SK-N-SH (cell line): ENCODE measurements around the gene EVA1B. TPM values are rescaled to one million over a fixed set of nuclear protein-coding genes. Genes with fewer than 3 reads are reported as not detected.

Source experiments
- CTCF ChIA-PET: fragments of 300-600, 350-600 bp; formaldehyde crosslinking; extraction: SDS; loops from one replicate; lab custom pipeline; 2021; lab: Yijun Ruan, JAX
- POLR2A ChIA-PET: fragments of 350-600 bp; sonication (Branson Sonifier 250); formaldehyde crosslinking; extraction: SDS; loops from one replicate; lab custom pipeline; 2020; ENCODE audit warnings: antibody characterized with exemption, inconsistent platforms; lab: Yijun Ruan, JAX
- DNase-seq: peaks from one replicate; pipeline ENCODE4 v3.0.0; 2012
- H2AFZ ChIP-seq: fragments of 200-600 bp; sonication (generic); 2 replicates; pipeline ENCODE4 v1.8.1; 2016; ENCODE audit warnings: antibody characterized with exemption, mild to moderate bottlenecking, low read depth
- H3F3A ChIP-seq: fragments of 200-600 bp; sonication (generic); replicated peaks from 2 replicates; pipeline ENCODE3; 2016; ENCODE audit warnings: antibody characterized with exemption, mild to moderate bottlenecking; ENCODE audit not compliant: insufficient read depth
- H3K27ac ChIP-seq, 2 experiments: fragments of 200-500 bp in 1 of 2; fragments of 200-600 bp in 1 of 2; sonication (Bioruptor generic) in 1 of 2; sonication (generic), shearing (Covaris generic) in 1 of 2; 2 replicates each; pipeline versions ENCODE4 v1.5.1 to v1.6.1; 2014 to 2016; ENCODE audit warnings: low read depth in 2 of 2, inconsistent platforms in 1 of 2, low read length in 1 of 2, mild to moderate bottlenecking in 1 of 2, mixed read lengths in 1 of 2
- H3K27me3 ChIP-seq: fragments of 200-600 bp; sonication (generic), shearing (Covaris generic); 2 replicates; pipeline ENCODE4 v1.6.1; 2016; ENCODE audit warnings: mixed run types; ENCODE audit not compliant: insufficient read depth
- H3K36me3 ChIP-seq, 2 experiments: fragments of 200-500 bp in 1 of 2; fragments of 200-600 bp in 1 of 2; sonication (Bioruptor generic) in 1 of 2; sonication (generic) in 1 of 2; replicated peaks in 1 of 2; 2 replicates each; pipeline versions ENCODE3 to v1.5.1; 2014 to 2016; ENCODE audit warnings: low read length in 1 of 2, mild to moderate bottlenecking in 1 of 2; ENCODE audit not compliant: insufficient read depth in 2 of 2, control insufficient read depth in 1 of 2
- H3K4me1 ChIP-seq, 2 experiments: fragments of 200-500 bp in 1 of 2; fragments of 200-600 bp in 1 of 2; sonication (Bioruptor generic) in 1 of 2; sonication (generic), shearing (Covaris generic) in 1 of 2; 2 replicates each; pipeline versions ENCODE4 v1.5.1 to v1.6.1; 2014 to 2016; ENCODE audit warnings: low read depth in 1 of 2, low read length in 1 of 2, mixed run types in 1 of 2; ENCODE audit not compliant: insufficient read depth in 2 of 2, control insufficient read depth in 1 of 2
- H3K4me2 ChIP-seq: fragments of 200-600 bp; sonication (generic), shearing (Covaris generic); 2 replicates; pipeline ENCODE4 v1.6.1; 2017; ENCODE audit warnings: mixed run types
- H3K4me3 ChIP-seq, 2 experiments: fragments of 200-500 bp in 1 of 2; fragments of 200-600 bp in 1 of 2; sonication (Bioruptor generic) in 1 of 2; sonication (generic), shearing (Covaris generic) in 1 of 2; 2 replicates each; pipeline versions ENCODE4 v1.5.1 to v1.8.1; 2014 to 2016; ENCODE audit warnings: low read depth in 2 of 2, inconsistent platforms in 1 of 2, low read length in 1 of 2, mild to moderate bottlenecking in 1 of 2, mixed read lengths in 1 of 2, moderate library complexity in 1 of 2
- H3K79me2 ChIP-seq: fragments of 200-600 bp; sonication (generic); 2 replicates; pipeline ENCODE4 v1.8.1; 2017; ENCODE audit warnings: mild to moderate bottlenecking; ENCODE audit not compliant: insufficient read depth
- H3K9ac ChIP-seq: fragments of 200-600 bp; sonication (generic); 2 replicates; pipeline ENCODE4 v1.6.1; 2017; ENCODE audit warnings: mixed run types
- H3K9me2 ChIP-seq: fragments of 200-600 bp; sonication (generic); 2 replicates; pipeline ENCODE4 v1.6.1; 2017; ENCODE audit warnings: mixed run types
- H3K9me3 ChIP-seq: fragments of 200-600 bp; sonication (generic); 2 replicates; pipeline ENCODE4 v1.6.1; 2017; ENCODE audit warnings: mixed run types, mild to moderate bottlenecking, moderate library complexity
- H4K20me1 ChIP-seq: fragments of 200-600 bp; sonication (generic); 2 replicates; pipeline ENCODE4 v1.6.1; 2017; ENCODE audit warnings: mild to moderate bottlenecking, mixed run types; ENCODE audit not compliant: insufficient read depth
- CHD2 ChIP-seq: fragments of 150-350 bp; IDR thresholded peaks from 2 replicates; pipeline ENCODE4 v1.6.1; 2018; ENCODE audit warnings: low read length; ENCODE audit not compliant: partially characterized antibody
- FOSL2 ChIP-seq: IDR thresholded peaks from 2 replicates; pipeline ENCODE4 v1.4.0; 2012; ENCODE audit warnings: low read depth, mild to moderate bottlenecking, moderate library complexity, borderline replicate concordance
- FOXJ3 ChIP-seq: sonication (generic); formaldehyde crosslinking; IDR thresholded peaks from 2 replicates; pipeline ENCODE4 v1.5.1; 2020; ENCODE audit warnings: mild to moderate bottlenecking, missing genetic modification reagents
- FOXM1 ChIP-seq: IDR thresholded peaks from 2 replicates; pipeline ENCODE4 v1.4.0; 2012; ENCODE audit warnings: low read depth, mild to moderate bottlenecking
- JUND ChIP-seq: IDR thresholded peaks from 2 replicates; pipeline ENCODE4 v1.4.0; 2012
- MXI1 ChIP-seq: IDR thresholded peaks from 2 replicates; pipeline ENCODE4 v1.6.1; 2012; ENCODE audit warnings: mild to moderate bottlenecking, low read depth, low read length, improper control_type of control experiment
- NFIC ChIP-seq: IDR thresholded peaks from 2 replicates; pipeline ENCODE4 v1.4.0; 2012; ENCODE audit warnings: borderline replicate concordance
- NRF1 ChIP-seq: IDR thresholded peaks from 2 replicates; pipeline ENCODE4 v1.6.1; 2012; ENCODE audit warnings: low read depth, mild to moderate bottlenecking, low read length
- POLR2AphosphoS5 ChIP-seq: IDR thresholded peaks from 2 replicates; pipeline ENCODE4 v1.6.1; 2012; ENCODE audit warnings: low read depth, low read length
- RAD21 ChIP-seq: IDR thresholded peaks from 2 replicates; pipeline ENCODE4 v1.6.1; 2012; ENCODE audit warnings: mild to moderate bottlenecking, low read length
- RCOR1 ChIP-seq: fragments of 150-350 bp; IDR thresholded peaks from 2 replicates; pipeline ENCODE4 v1.6.1; 2017; ENCODE audit warnings: antibody characterized with exemption, low read length
- RFX5 ChIP-seq: IDR thresholded peaks from 2 replicates; pipeline ENCODE4 v1.6.1; 2012; ENCODE audit warnings: mild to moderate bottlenecking, improper control_type of control experiment, low read length
- RXRA ChIP-seq: IDR thresholded peaks from 2 replicates; pipeline ENCODE4 v1.4.0; 2012; ENCODE audit warnings: low read depth, mild to moderate bottlenecking, borderline replicate concordance
- SIN3A ChIP-seq: IDR thresholded peaks from 2 replicates; pipeline ENCODE4 v1.6.1; 2012; ENCODE audit warnings: low read depth, mild to moderate bottlenecking, low read length, moderate library complexity, borderline replicate concordance
- SMC3 ChIP-seq: IDR thresholded peaks from 2 replicates; pipeline ENCODE4 v1.6.1; 2012; ENCODE audit warnings: low read depth, low read length, improper control_type of control experiment
- TAF1 ChIP-seq: IDR thresholded peaks from 2 replicates; pipeline ENCODE4 v1.6.1; 2012; ENCODE audit warnings: low read depth, mild to moderate bottlenecking, low read length, moderate library complexity, borderline replicate concordance
- TEAD4 ChIP-seq: IDR thresholded peaks from 2 replicates; pipeline ENCODE4 v1.4.0; 2012; ENCODE audit warnings: mild to moderate bottlenecking, borderline replicate concordance; ENCODE audit not compliant: insufficient read depth
- WGBS: methylation state at CpG from one replicate; pipeline ENCODE4 v1.1.6; 2017; ENCODE audit warnings: low lambda C conversion rate; 5-methylcytosine and 5-hydroxymethylcytosine counted together
- polyA plus RNA-seq, 3 experiments: library from polyadenylated mRNA; depleted of rRNA; stranded (reverse); fragments of >200 nt; gene quantifications; 2 replicates each; pipeline ENCODE4 v1.2.3, GENCODE V29; 2012
- TF ChIP-seq, protein P1 (sequence below): IDR thresholded peaks from 2 replicates; pipeline ENCODE4 v1.4.0; 2012; ENCODE audit warnings: low read depth, borderline replicate concordance
- TF ChIP-seq, protein P2 (sequence below): IDR thresholded peaks from 2 replicates; pipeline ENCODE4 v1.4.0; 2012; ENCODE audit warnings: low read depth
- TF ChIP-seq, protein P3 (sequence below): fragments of 150-350 bp; IDR thresholded peaks from 2 replicates; pipeline ENCODE4 v1.6.1; 2017; ENCODE audit warnings: antibody characterized with exemption, low read length, low read depth, borderline replicate concordance
- TF ChIP-seq, protein P4 (sequence below): fragments of 150-350 bp; IDR thresholded peaks from 2 replicates; pipeline ENCODE4 v1.6.1; 2016; ENCODE audit warnings: mild to moderate bottlenecking, low read depth, low read length
- TF ChIP-seq, protein P5 (sequence below): IDR thresholded peaks from 2 replicates; pipeline ENCODE4 v1.4.0; 2012; ENCODE audit warnings: low read depth, borderline replicate concordance

The EVA1B gene
- polyA plus RNA-seq, 1 of the 3 experiments (the other 2 are of a cell fraction) = 38.9 TPM

DNA sequence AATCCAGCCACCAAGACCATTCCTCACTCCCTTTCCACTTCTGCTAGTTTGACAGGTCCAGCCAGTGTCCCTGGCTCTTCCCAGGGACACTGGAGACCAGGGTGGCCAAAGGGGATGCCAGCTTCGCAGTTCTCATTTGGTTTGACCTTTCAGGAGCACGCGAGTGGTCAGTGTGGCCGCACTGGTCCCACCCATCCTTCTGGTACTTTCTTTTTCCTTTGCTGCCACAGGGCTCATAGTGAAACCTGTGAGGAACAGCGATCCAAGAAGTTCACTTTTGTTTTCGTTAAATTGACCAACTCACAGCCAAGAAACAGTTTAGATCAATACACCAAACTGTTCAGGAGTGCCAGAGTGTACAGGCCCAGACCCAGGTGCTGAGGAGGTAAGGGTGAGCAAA is 14.4 kb upstream of the EVA1B start:
- Histone ChIP-seq H3K27ac (no peak overlapping the region), H3K9me2 (no peaks in the 10 kb centered on the region), H3K9me3 (no peaks in the 10 kb centered on the region), H3K4me3 (no peak overlapping the region)
- DNase-seq = no peak
- CTCF ChIA-PET = no interaction called here
- TF ChIP-seq RFX5 (no peak), FOSL2 (no peak), JUND (no peak), SIN3A (no peak), POLR2AphosphoS5 (no peak), MXI1 (no peak)
- TF ChIP-seq, protein P1, sequence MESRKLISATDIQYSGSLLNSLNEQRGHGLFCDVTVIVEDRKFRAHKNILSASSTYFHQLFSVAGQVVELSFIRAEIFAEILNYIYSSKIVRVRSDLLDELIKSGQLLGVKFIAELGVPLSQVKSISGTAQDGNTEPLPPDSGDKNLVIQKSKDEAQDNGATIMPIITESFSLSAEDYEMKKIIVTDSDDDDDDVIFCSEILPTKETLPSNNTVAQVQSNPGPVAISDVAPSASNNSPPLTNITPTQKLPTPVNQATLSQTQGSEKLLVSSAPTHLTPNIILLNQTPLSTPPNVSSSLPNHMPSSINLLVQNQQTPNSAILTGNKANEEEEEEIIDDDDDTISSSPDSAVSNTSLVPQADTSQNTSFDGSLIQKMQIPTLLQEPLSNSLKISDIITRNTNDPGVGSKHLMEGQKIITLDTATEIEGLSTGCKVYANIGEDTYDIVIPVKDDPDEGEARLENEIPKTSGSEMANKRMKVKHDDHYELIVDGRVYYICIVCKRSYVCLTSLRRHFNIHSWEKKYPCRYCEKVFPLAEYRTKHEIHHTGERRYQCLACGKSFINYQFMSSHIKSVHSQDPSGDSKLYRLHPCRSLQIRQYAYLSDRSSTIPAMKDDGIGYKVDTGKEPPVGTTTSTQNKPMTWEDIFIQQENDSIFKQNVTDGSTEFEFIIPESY = no peak
- TF ChIP-seq, protein P2, sequence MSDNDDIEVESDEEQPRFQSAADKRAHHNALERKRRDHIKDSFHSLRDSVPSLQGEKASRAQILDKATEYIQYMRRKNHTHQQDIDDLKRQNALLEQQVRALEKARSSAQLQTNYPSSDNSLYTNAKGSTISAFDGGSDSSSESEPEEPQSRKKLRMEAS = no peak
- TF ChIP-seq, protein P3, sequence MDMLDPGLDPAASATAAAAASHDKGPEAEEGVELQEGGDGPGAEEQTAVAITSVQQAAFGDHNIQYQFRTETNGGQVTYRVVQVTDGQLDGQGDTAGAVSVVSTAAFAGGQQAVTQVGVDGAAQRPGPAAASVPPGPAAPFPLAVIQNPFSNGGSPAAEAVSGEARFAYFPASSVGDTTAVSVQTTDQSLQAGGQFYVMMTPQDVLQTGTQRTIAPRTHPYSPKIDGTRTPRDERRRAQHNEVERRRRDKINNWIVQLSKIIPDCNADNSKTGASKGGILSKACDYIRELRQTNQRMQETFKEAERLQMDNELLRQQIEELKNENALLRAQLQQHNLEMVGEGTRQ = no peak
- TF ChIP-seq, all 33 proteins: peak for 0
- Histone ChIP-seq H3K4me2 (no peak overlapping the region), H2AFZ (no peak overlapping the region), H3K27me3 (no peaks in the 10 kb centered on the region), H4K20me1 (no peaks in the 10 kb centered on the region), H3K4me1 (no peaks in the 10 kb centered on the region; a peak in 1 of 4 replicates), H3K36me3 (peaks cover 19 to 25% of the 10 kb centered on the region in 2 experiments), H3K79me2 (no peaks in the 10 kb centered on the region), H3K9ac (no peak overlapping the region), H3F3A (peaks cover 2% of the 10 kb centered on the region)
- POLR2A ChIA-PET = no interaction called here
- 93% methylated on average over 6 of the region's 6 CpGs for WGBS

DNA sequence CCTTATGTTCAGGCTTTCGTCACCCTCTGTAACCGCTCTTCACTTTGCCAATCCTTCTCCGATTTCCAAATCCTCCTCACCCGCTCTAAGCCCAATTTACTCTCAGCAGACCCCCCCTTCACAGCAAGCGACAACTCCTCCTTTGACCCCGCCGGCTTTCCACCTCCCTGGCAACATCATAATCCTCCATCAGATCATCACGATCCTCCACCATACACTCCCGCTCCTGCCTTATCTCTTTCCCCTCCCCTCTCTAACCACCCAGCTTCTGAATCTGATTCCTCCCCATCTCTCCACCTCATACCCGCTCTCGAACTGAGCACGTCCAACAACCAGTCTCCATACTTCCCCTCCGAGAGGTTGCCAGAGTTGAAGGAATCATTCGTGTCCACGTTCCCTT is 7.5 kb upstream of the EVA1B start:
- H3K79me2 ChIP-seq = no peaks in the 10 kb centered on the region
- 96% methylated on average over 15 of the region's 15 CpGs for WGBS
- DNase-seq = no peak
- H3F3A ChIP-seq = no peaks in the 10 kb centered on the region
- no peak overlapping the region for H3K4me2 ChIP-seq
- no peaks in the 10 kb centered on the region for H3K27me3 ChIP-seq
- CTCF ChIA-PET = interaction anchor here (1.3 kb wide), 1 partner anchor 38 kb away, joined by 7 read pairs; no protein-coding TSS in a partner anchor
- POLR2A ChIA-PET = no interaction called here
- no peaks in the 10 kb centered on the region; a peak in 1 of 4 replicates for H3K4me1 ChIP-seq
- no peak overlapping the region for H3K27ac ChIP-seq
- H3K36me3 ChIP-seq = no peaks in the 10 kb centered on the region
- H3K9me3 ChIP-seq = no peaks in the 10 kb centered on the region
- H3K9me2 ChIP-seq = no peaks in the 10 kb centered on the region
- no peak overlapping the region for H3K4me3 ChIP-seq
- no peak overlapping the region for H3K9ac ChIP-seq
- H2AFZ ChIP-seq = no peak overlapping the region
- no peaks in the 10 kb centered on the region for H4K20me1 ChIP-seq
- no peak for TF ChIP-seq RXRA
- TF ChIP-seq POLR2AphosphoS5 = no peak
- TF ChIP-seq, protein P4, sequence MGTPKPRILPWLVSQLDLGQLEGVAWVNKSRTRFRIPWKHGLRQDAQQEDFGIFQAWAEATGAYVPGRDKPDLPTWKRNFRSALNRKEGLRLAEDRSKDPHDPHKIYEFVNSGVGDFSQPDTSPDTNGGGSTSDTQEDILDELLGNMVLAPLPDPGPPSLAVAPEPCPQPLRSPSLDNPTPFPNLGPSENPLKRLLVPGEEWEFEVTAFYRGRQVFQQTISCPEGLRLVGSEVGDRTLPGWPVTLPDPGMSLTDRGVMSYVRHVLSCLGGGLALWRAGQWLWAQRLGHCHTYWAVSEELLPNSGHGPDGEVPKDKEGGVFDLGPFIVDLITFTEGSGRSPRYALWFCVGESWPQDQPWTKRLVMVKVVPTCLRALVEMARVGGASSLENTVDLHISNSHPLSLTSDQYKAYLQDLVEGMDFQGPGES = no peak
- no peak for TF ChIP-seq SIN3A
- TF ChIP-seq NFIC = no peak
- TF ChIP-seq FOXJ3 (CRISPR knock-in tag) = no peak
- no peak for TF ChIP-seq RFX5
- TF ChIP-seq CHD2 = no peak
- TF ChIP-seq FOSL2 = no peak
- no peak for TF ChIP-seq TAF1
- TF ChIP-seq, protein P5, sequence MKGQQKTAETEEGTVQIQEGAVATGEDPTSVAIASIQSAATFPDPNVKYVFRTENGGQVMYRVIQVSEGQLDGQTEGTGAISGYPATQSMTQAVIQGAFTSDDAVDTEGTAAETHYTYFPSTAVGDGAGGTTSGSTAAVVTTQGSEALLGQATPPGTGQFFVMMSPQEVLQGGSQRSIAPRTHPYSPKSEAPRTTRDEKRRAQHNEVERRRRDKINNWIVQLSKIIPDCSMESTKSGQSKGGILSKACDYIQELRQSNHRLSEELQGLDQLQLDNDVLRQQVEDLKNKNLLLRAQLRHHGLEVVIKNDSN = no peak
- TF ChIP-seq FOXM1 = no peak
- TF ChIP-seq NRF1 = no peak
- no peak for TF ChIP-seq RCOR1
- TF ChIP-seq SMC3 = no peak
- TF ChIP-seq TEAD4 = no peak
- TF ChIP-seq, protein P3 = no peak
- no peak for TF ChIP-seq RAD21
